Liver (tissue), 3 donors: Measurements from ENCODE around the gene TMEM190.

Experiments
- ATF3 ChIP-seq: IDR thresholded peaks from 2 replicates; pipeline ENCODE4 v1.6.1; 2016; ENCODE audit warnings: antibody characterized with exemption
- CTCF ChIP-seq: fragments of 150-350 bp; IDR thresholded peaks from 2 replicates; pipeline ENCODE4 v1.5.1; 2017; ENCODE audit warnings: improper control_type of control experiment, low read depth, low read length; ENCODE audit not compliant: missing input control
- EGR1 ChIP-seq, 2 donors: IDR thresholded peaks; 2 replicates each; pipeline ENCODE4 v1.6.1; 2016 to 2018; ENCODE audit warnings: antibody characterized with exemption in 2 of 2, low read depth in 2 of 2
- GABPA ChIP-seq, 2 donors: IDR thresholded peaks in 1 of 2; conservative IDR thresholded peaks in 1 of 2; 2 replicates each; pipeline ENCODE4 v1.6.1; 2016; ENCODE audit warnings: antibody characterized with exemption in 2 of 2, mild to moderate bottlenecking in 1 of 2, moderate library complexity in 1 of 2
- JUND ChIP-seq, 2 donors: IDR thresholded peaks; 2 replicates each; pipeline ENCODE4 v1.6.1; 2016; ENCODE audit warnings: antibody characterized with exemption in 2 of 2
- NR2F2 ChIP-seq: IDR thresholded peaks from 2 replicates; pipeline ENCODE4 v1.6.1; 2016; ENCODE audit warnings: antibody characterized with exemption
- RAD21 ChIP-seq, 2 donors: IDR thresholded peaks; 2 replicates each; pipeline ENCODE4 v1.6.1; 2016; ENCODE audit warnings: antibody characterized with exemption in 2 of 2, mild to moderate bottlenecking in 2 of 2
- REST ChIP-seq: IDR thresholded peaks from 2 replicates; pipeline ENCODE4 v1.6.1; 2016; ENCODE audit warnings: antibody characterized with exemption, mild to moderate bottlenecking
- SP1 ChIP-seq: IDR thresholded peaks from 2 replicates; pipeline ENCODE4 v1.6.1; 2018; ENCODE audit warnings: antibody characterized with exemption, mild to moderate bottlenecking
- TAF1 ChIP-seq: conservative IDR thresholded peaks from 2 replicates; pipeline ENCODE4 v1.6.1; 2016; ENCODE audit warnings: antibody characterized with exemption, mild to moderate bottlenecking
- YY1 ChIP-seq: IDR thresholded peaks from 2 replicates; pipeline ENCODE4 v1.6.1; 2016; ENCODE audit warnings: antibody characterized with exemption, mild to moderate bottlenecking
- ZBTB33 ChIP-seq: IDR thresholded peaks from 2 replicates; pipeline ENCODE4 v1.6.1; 2016; ENCODE audit warnings: antibody characterized with exemption
- donor health status: healthy.
- donor health status: healthy.

GRCh38 chr19:55398200-55398925 lies 21.7 kb downstream of the TMEM190 start:
- TF ChIP-seq TAF1 = no peak
- no peak for TF ChIP-seq ZBTB33
- TF ChIP-seq RAD21 (IDR thresholded peaks at IDR 0.05) = no peak
- TF ChIP-seq CTCF = no peak
- no peak for TF ChIP-seq REST
- TF ChIP-seq NR2F2 = no peak
- TF ChIP-seq GABPA (IDR thresholded peaks at IDR 0.05 in 1 of 2, conservative IDR thresholded peaks at IDR 0.05 in 1 of 2) = no peak
- no peak for TF ChIP-seq ATF3
- no peak for TF ChIP-seq JUND (IDR thresholded peaks at IDR 0.05)
- TF ChIP-seq YY1 = no peak
- TF ChIP-seq EGR1 (IDR thresholded peaks at IDR 0.05; ENCODE audit: low read depth in 2 of 2) = no peak
- TF ChIP-seq SP1 = no peak
